ENCODE results near the gene PANX3. TPM values are rescaled to one million over a fixed set of nuclear protein-coding genes. Genes with fewer than 3 reads are reported as not detected.
"Not testable (repeated sequence)": the region's sequence is repeated elsewhere in the genome, so short reads cannot be mapped to it uniquely, and the experiment has no call there.

The PANX3 gene
- total RNA-seq, 2 donors from 2014 or later = not detected

- no peak for TF ChIP-seq CTCF (IDR thresholded peaks at IDR 0.05)
- Histone ChIP-seq H3K36me3 (no peaks in the 10 kb centered on the region), H3K27me3 (no peaks in the 10 kb centered on the region), H3K4me3 (no peak overlapping the region), H3K9me3 (no peaks in the 10 kb centered on the region), H3K27ac (no peak overlapping the region), H3K4me1 (no peaks in the 10 kb centered on the region), H3K9ac (ENCODE audit: low read depth in 2 of 2, low read length in 2 of 2) (no peak overlapping the region)
- intact Hi-C loops (cut with DNase I) = no loop called here
- no peak for DNase-seq
Observed at GRCh38 chr11:124602193-124602592, 9.0 kb upstream of the PANX3 start.

GRCh38 chr11:124602723-124603122 lies 8.5 kb upstream of the PANX3 start:
- H3K4me1 ChIP-seq; H3K9ac ChIP-seq (ENCODE audit: low read depth in 2 of 2, low read length in 2 of 2); DNase-seq; H3K4me3 ChIP-seq; H3K36me3 ChIP-seq; intact Hi-C loops (cut with DNase I); H3K27me3 ChIP-seq; H3K27ac ChIP-seq; H3K9me3 ChIP-seq: not testable (repeated sequence)

GRCh38 chr11:124605719-124606118 lies 5.5 kb upstream of the PANX3 start:
- Histone ChIP-seq H3K27ac (no peak overlapping the region), H3K9me3 (no peaks in the 10 kb centered on the region), H3K36me3 (no peaks in the 10 kb centered on the region), H3K4me1 (no peaks in the 10 kb centered on the region), H3K9ac (ENCODE audit: low read depth in 2 of 2, low read length in 2 of 2) (no peak overlapping the region), H3K27me3 (no peaks in the 10 kb centered on the region), H3K4me3 (no peak overlapping the region)
- TF ChIP-seq CTCF (IDR thresholded peaks at IDR 0.05) = no peak
- peak; percentile 27 for DNase-seq
- intact Hi-C loops (cut with DNase I) = no loop called here

- Histone ChIP-seq H3K4me3 (no peak overlapping the region), H3K9ac (ENCODE audit: low read depth in 2 of 2, low read length in 2 of 2) (no peak overlapping the region), H3K36me3 (no peaks in the 10 kb centered on the region), H3K27me3 (no peaks in the 10 kb centered on the region), H3K27ac (no peak overlapping the region), H3K4me1 (no peaks in the 10 kb centered on the region), H3K9me3 (no peaks in the 10 kb centered on the region)
- TF ChIP-seq CTCF (IDR thresholded peaks at IDR 0.05) = no peak
- no peak for DNase-seq
- intact Hi-C loops (cut with DNase I) = no loop called here
Observed at GRCh38 chr11:124608147-124608546, 3.1 kb upstream of the PANX3 start.

GRCh38 chr11:124610295-124610694 lies 933 bp upstream of the PANX3 start:
- intact Hi-C loops (cut with DNase I) = no loop called here
- Histone ChIP-seq H3K27ac (no peak overlapping the region), H3K27me3 (no peaks in the 10 kb centered on the region), H3K4me3 (no peak overlapping the region), H3K36me3 (no peaks in the 10 kb centered on the region), H3K9ac (ENCODE audit: low read depth in 2 of 2, low read length in 2 of 2) (no peak overlapping the region), H3K4me1 (no peaks in the 10 kb centered on the region), H3K9me3 (no peaks in the 10 kb centered on the region)
- DNase-seq = no peak
- TF ChIP-seq CTCF (IDR thresholded peaks at IDR 0.05) = no peak

- TF ChIP-seq CTCF (IDR thresholded peaks at IDR 0.05) = no peak
Observed at GRCh38 chr11:124612045-124612444, 817 bp downstream of the PANX3 start.

More at GRCh38 chr11:124612045-124612444, 817 bp downstream of the PANX3 start:
- DNase-seq = no peak
- no peaks in the 10 kb centered on the region for H3K27me3 ChIP-seq
- no peaks in the 10 kb centered on the region for H3K36me3 ChIP-seq
- H3K9me3 ChIP-seq = no peaks in the 10 kb centered on the region
- intact Hi-C loops (cut with DNase I) = no loop called here
- H3K9ac ChIP-seq (ENCODE audit: low read depth in 2 of 2, low read length in 2 of 2) = no peak overlapping the region
- no peaks in the 10 kb centered on the region for H3K4me1 ChIP-seq
- H3K27ac ChIP-seq = no peak overlapping the region
- H3K4me3 ChIP-seq = no peak overlapping the region

Data from colonic mucosa (tissue), 4 donors.